ENCODE measurements around the gene VHLL.
"Not testable (repeated sequence)": the region's sequence is repeated elsewhere in the genome, so short reads cannot be mapped to it uniquely, and the experiment has no call there.

The VHLL gene

DNA sequence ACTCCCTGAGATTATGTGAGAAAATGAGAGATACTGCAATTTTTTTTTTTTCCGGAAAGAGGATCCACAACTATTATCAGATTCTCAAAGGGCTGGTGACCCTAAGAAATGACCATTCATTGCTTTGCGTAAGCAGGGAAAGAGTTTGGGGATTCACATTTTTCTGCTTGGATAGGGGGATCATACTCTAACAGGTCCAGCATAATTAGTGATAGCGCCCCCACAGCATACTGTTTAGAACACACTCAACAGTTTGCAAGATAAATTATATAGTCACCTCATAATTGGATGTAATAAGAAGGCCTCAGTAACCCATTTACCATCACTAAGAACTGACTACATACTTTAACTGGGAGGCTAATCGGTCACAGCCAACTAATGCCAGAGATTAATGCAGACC is 37.1 kb upstream of the VHLL start:
- Histone ChIP-seq H3K27me3 (ENCODE audit: insufficient read depth, poor library complexity, severe bottlenecking) (no peaks in the 10 kb centered on the region), H3K27ac (replicated peaks) (no peak overlapping the region), H3K4me3 (replicated peaks; ENCODE audit: insufficient read depth, low read length) (peak overlapping the region; percentile 90)
- TF ChIP-seq GABPA (IDR thresholded peaks at IDR 0.05; ENCODE audit: low read depth), result no peak
- peak; percentile 2 for TF ChIP-seq CTCF (IDR thresholded peaks at IDR 0.05; ENCODE audit: insufficient read depth, low read length)
- peak; percentile 21 to 47 for DNase-seq (ENCODE audit: low read depth in 1 of 2, low spot score in 1 of 2)

DNA sequence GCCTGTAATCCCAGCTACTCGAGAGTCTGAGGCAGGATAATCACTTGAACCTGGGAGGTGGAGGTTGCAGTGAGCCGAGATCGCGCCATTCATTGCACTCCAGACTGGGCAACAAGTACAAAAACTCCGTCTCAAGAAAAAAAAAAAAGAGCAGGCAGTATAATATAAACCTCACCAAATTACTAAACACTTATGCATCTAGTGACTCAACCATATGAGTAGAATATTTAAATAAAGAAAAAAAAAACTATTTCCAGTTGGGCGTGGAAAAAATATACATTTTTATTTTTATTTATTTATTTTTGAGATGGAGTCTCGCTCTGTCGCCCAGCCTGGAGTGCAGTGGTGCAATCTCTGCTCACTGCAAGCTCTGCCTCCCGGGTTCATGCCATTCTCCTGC is 24.1 kb upstream of the VHLL start:
- H3K4me3 ChIP-seq (replicated peaks; ENCODE audit: insufficient read depth, low read length); DNase-seq (ENCODE audit: low read depth in 1 of 2, low spot score in 1 of 2); H3K27ac ChIP-seq (replicated peaks); H3K27me3 ChIP-seq (ENCODE audit: insufficient read depth, poor library complexity, severe bottlenecking): not testable (repeated sequence)

DNA sequence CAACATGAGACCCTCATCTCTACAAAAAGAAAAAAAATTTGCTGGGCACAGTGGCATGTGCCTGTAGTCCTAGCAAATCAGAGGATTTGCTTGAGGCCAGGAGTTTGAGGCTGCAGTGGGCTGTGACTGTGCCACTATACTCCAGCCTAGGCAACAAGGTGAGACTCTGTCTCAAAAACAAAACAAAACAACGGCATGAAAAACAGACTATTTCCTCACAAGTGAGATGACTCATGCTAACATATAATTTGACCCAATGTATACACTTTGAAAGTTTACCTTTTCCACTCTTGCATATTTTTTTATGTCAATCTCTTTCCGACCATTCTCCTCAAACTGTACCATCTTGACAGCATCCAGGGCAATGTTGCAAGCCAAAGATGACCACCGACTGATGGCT is 21.5 kb upstream of the VHLL start:
- H3K4me3 ChIP-seq (replicated peaks; ENCODE audit: insufficient read depth, low read length), result no peak overlapping the region
- no peak overlapping the region for H3K27ac ChIP-seq (replicated peaks)
- DNase-seq (ENCODE audit: low read depth in 1 of 2, low spot score in 1 of 2), result no peak
- TF ChIP-seq SPI1 (IDR thresholded peaks at IDR 0.05; ENCODE audit: borderline replicate concordance, low read depth) (no peak), GABPA (IDR thresholded peaks at IDR 0.05; ENCODE audit: low read depth) (no peak), CTCF (IDR thresholded peaks at IDR 0.05; ENCODE audit: insufficient read depth, low read length) (no peak), POLR2AphosphoS5 (IDR thresholded peaks at IDR 0.05; ENCODE audit: low read depth) (no peak), REST (IDR thresholded peaks at IDR 0.05; ENCODE audit: insufficient replicate concordance, low read depth) (no peak)
- no peaks in the 10 kb centered on the region for H3K27me3 ChIP-seq (ENCODE audit: insufficient read depth, poor library complexity, severe bottlenecking)

- DNase-seq (ENCODE audit: low read depth in 1 of 2, low spot score in 1 of 2), result peak in 1 of 2 experiments; percentile 7
- H3K4me3 ChIP-seq (replicated peaks; ENCODE audit: insufficient read depth, low read length), result no peak overlapping the region
- no peak overlapping the region for H3K27ac ChIP-seq (replicated peaks)
- TF ChIP-seq POLR2AphosphoS5 (IDR thresholded peaks at IDR 0.05; ENCODE audit: low read depth), result no peak
- TF ChIP-seq CTCF (IDR thresholded peaks at IDR 0.05; ENCODE audit: insufficient read depth, low read length), result peak; percentile 9
- TF ChIP-seq GABPA (IDR thresholded peaks at IDR 0.05; ENCODE audit: low read depth), result no peak
- no peak for TF ChIP-seq SPI1 (IDR thresholded peaks at IDR 0.05; ENCODE audit: borderline replicate concordance, low read depth)
- no peak for TF ChIP-seq REST (IDR thresholded peaks at IDR 0.05; ENCODE audit: insufficient replicate concordance, low read depth)
- H3K27me3 ChIP-seq (ENCODE audit: insufficient read depth, poor library complexity, severe bottlenecking), result no peaks in the 10 kb centered on the region
Measured at GRCh38 chr1:156319664-156320063, 20.6 kb upstream of the VHLL start.

Measured in HL-60 (cell line).